GM19328 (cell line): Measurements from ENCODE around the gene OR9Q1.
"Not testable (repeated sequence)": the region's sequence is repeated elsewhere in the genome, so short reads cannot be mapped to it uniquely, and the experiment has no call there.

Experiments used
- ATAC-seq: cut with Tn5 transposase; IDR thresholded peaks from one replicate; pipeline ENCODE4 v1.9.1; 2021; ENCODE audit warnings: mild to moderate bottlenecking, moderate library complexity; ENCODE audit not compliant: unreplicated experiment

Gene OR9Q1

GRCh38 chr11:58133309-58134076, 109.8 kb downstream of the OR9Q1 start:
- ATAC-seq = no peak

DNA sequence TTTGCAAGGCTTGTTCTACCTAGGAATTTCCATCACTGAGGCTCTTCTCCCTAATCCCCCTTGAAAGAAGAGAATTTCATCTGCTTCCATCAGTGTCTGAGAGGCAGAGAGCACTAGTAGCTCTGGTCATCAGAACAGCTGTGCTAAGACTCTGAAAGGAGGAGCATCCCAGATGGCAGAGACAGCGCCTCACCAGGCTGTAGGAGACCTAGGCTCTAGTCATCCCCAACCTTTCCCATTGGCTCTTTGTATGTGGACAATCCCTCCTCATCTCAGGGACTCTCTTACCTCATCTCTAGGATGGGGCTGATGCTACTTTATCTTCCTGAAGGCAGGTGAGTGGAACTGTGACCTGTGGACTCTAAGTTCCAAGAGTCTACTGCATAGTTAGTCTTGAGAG, 110.5 kb downstream of the OR9Q1 start:
- ATAC-seq = no peak

- ATAC-seq = no peak
Measured at GRCh38 chr11:58135171-58135570, 111.5 kb downstream of the OR9Q1 start.

DNA sequence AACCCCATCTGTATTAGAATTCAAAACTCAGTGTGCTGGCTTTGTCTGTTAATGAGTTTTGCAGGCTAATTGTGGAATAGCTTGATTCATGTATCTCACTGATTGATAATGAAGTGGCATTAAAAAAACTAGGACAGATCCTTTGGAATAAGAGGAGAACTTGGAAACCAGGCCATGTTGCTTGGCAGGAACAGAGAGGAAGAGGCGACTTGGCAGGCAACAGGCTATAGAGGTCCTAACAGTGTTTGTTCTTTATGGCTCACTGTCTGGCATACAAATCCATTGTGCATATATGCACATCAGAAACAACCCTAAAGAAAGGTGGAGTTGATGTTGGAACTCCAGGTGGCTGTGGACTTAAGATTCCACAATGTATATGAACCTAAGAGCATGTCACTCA, 119.1 kb downstream of the OR9Q1 start:
- ATAC-seq = no peak

DNA sequence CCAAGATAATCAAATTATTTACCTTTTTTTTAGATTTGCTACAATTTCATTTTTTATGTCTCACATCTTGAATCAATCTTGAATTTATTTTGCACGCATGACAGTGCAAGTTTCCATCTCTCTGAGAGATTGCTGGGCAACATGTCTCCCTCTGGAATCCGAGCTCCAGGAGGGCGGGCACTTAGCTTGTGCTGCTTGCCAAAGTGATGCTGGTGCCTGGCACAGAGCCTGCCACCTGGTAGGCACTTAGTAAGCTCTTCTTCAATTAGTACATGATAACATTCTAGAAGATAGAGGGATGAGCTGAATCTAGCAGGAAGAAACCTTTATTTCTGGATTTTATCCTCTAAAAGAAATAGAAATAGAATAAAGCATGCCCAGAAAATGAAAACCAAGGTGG, 129.1 kb downstream of the OR9Q1 start:
- no peak for ATAC-seq

DNA sequence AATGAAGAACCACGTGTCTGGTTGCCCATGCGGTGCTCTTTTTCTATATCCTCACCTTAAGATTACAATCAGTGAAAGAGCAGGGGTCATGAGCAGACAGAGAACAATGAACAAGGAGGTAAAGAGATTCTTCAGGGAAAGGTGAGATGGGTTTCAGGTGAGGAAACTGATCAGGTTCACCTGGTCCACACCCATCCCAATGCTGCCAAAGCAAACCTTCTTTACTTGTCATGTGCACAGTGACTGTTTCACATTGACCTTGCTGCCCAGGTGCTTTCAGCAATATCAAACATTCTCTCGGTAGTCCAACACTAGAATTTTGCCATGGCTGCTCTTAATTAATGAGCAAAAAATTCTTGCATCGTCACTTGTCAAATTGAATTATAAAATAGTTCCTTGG, 140.7 kb downstream of the OR9Q1 start:
- ATAC-seq = no peak

DNA sequence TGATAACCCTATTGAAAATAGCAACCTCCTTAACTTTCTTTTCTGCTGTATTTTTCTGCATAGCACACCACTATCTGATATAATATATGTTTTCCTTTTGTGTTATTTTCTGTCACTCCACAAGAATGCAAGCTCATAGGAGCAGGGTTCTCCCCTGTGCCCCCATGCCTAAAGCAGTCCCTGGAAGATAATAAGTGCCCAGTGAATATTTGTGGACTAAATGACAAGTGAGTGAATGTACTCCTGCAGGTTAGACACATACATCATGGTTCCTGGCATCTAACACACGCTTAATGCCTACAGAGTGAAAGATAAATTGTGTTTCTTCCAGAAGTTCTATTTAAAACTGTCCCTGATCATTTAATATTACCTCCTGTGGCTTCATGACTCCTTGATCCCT, 141.3 kb downstream of the OR9Q1 start:
- ATAC-seq = no peak

- ATAC-seq = no peak
Measured at GRCh38 chr11:58165504-58166106, 141.9 kb downstream of the OR9Q1 start.

DNA sequence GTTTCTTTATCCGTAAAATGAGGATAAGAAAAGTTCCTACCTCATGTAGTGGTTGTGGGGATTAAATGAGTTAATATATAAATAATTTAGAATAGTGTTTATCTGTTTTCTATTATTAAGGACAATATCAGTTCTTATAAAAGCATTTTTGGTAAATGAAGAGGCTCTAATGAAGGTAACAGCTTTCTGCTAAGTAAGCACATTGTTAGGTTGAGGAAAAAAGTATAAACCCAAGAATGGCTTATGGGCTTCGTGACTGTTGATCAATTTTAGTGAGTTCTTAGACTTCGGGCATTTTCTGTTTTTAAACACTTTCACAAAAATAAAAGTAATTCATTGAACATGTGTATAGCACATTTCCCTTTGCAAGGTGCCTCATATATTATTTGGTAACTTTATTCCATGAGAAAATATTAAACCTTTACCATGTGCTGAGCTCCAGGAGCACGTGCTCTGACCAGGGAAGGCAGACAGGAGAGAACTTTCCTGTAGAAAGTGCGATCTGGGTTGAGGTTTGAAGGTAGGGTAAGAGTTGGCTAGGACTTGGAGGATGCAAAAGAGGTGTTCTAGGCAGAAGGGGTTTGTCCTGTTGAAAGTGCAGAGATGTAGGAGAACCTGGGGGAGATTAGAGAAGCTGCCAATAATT, 153.9 kb downstream of the OR9Q1 start:
- ATAC-seq = no peak

- ATAC-seq = no peak
Measured at GRCh38 chr11:58178444-58178843, 154.8 kb downstream of the OR9Q1 start.

DNA sequence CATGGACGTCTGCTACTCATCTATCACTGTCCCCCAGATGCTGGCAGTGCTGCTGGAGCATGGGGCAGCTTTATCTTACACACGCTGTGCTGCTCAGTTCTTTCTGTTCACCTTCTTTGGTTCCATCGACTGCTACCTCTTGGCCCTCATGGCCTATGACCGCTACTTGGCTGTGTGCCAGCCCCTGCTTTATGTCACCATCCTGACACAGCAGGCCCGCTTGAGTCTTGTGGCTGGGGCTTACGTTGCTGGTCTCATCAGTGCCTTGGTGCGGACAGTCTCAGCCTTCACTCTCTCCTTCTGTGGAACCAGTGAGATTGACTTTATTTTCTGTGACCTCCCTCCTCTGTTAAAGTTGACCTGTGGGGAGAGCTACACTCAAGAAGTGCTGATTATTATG, 156.0 kb downstream of the OR9Q1 start:
- no peak for ATAC-seq

- no peak for ATAC-seq
Measured at GRCh38 chr11:58186938-58187337, 163.3 kb downstream of the OR9Q1 start.

- no peak for ATAC-seq
Measured at GRCh38 chr11:58188770-58189169, 165.1 kb downstream of the OR9Q1 start, which contains the start of gene OR9Q2. Gene OR9Q2, plus strand, starts transcription at chr11:58189070. Its CDS starts 1,421 bp downstream, at chr11:58190491.

GRCh38 chr11:58192229-58192628, 168.5 kb downstream of the OR9Q1 start:
- no peak for ATAC-seq

- no peak for ATAC-seq
Measured at GRCh38 chr11:58193391-58193790, 169.7 kb downstream of the OR9Q1 start.

GRCh38 chr11:58195939-58196338, 172.3 kb downstream of the OR9Q1 start:
- no peak for ATAC-seq

- ATAC-seq = no peak
Measured at GRCh38 chr11:58199271-58199670, 175.6 kb downstream of the OR9Q1 start.

DNA sequence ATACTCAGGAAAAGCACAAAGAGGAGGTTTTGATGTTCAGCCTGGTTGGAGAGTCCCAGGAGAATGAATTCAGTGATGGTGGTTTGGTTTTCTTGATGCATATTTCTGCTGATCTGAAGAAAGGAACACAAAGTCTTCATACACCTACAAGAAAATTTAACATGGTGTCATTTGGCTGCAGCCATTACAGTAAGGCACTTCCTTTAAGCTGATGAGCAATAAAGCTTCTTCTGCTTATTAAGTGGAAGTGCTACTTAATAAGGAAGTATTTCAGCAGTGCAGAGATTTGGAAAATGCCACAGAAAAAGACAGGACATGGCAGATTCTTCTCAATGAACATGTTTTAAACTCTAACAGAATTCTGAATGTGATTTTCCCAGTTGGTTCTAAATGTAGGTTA, 180.4 kb downstream of the OR9Q1 start, which contains the start of gene OR1S2:
TSS of gene OR1S2 (minus strand) at position 101 of the 400 bp plus-strand sequence. CDS start at position 101, 0 bp downstream.
- no peak for ATAC-seq

- not testable (repeated sequence) for ATAC-seq
Measured at GRCh38 chr11:58212420-58212819, 188.7 kb downstream of the OR9Q1 start, which contains the start of gene OR1S1. Gene OR1S1, plus strand, starts transcription at chr11:58212720.

- ATAC-seq = no peak
Measured at GRCh38 chr11:58216476-58216875, 192.8 kb downstream of the OR9Q1 start.

DNA sequence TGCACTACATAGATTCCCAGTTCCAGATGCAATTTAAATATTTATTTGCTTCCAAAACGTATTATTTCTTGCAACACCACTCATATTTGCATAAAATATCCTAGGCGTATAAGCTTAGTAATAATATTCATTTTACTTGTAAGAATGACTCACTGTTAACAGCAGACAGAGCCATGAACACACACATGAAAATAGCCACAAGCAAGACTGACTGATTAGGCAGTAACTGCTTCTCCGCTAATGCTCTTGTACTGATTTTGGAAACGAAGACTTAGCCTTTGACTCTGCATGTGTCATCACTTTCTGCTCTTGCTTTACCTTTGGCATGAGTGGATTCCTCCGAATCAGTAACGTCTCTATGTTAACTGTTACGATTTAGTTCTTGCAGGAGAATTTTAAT, 199.0 kb downstream of the OR9Q1 start:
- ATAC-seq = no peak
